ENCODE measurements around the gene INSYN1. TPM values are rescaled to one million over a fixed set of nuclear protein-coding genes. Genes with fewer than 3 reads are reported as not detected.

The INSYN1 gene
- total and polyA plus RNA-seq, 2 donors (not counting 1 experiment from before 2014, with no cell fraction given), result not detected

DNA sequence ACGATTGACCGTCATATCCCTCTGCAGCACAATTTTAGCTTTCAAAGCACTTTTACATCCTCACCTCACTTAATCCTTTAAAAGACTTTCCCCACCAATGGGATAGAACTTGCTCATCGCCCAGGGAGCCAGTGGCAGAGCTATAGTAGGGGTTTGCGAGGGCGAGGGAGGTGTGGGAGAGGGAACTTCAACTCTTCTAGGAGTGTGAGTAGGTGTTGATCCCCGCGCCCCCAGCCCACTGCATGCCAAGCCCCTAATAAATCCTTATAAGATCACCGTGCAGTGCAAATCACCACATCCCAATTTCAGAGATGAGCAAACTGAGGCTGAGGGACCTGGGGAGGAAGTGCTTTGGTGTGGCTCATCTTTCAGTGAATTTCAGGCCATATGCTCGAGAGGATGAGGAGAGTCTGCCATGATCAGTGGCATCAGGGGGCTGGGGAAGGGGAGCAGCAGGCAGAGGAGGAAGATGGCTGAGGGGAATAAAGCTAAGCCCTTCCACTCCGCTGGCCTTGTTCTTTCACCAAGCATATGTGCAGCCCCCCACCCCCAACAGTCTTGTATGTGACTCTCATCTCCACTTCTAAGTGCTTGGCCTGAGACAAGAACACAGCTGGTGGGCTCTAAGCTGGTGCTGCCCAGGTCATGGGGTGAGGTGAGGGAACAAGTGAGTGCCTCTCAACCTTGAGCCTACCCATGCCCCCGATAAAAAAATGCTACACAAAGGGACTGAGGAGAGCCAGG lies 5.1 kb downstream of the INSYN1 start:
- TF ChIP-seq, protein P1, sequence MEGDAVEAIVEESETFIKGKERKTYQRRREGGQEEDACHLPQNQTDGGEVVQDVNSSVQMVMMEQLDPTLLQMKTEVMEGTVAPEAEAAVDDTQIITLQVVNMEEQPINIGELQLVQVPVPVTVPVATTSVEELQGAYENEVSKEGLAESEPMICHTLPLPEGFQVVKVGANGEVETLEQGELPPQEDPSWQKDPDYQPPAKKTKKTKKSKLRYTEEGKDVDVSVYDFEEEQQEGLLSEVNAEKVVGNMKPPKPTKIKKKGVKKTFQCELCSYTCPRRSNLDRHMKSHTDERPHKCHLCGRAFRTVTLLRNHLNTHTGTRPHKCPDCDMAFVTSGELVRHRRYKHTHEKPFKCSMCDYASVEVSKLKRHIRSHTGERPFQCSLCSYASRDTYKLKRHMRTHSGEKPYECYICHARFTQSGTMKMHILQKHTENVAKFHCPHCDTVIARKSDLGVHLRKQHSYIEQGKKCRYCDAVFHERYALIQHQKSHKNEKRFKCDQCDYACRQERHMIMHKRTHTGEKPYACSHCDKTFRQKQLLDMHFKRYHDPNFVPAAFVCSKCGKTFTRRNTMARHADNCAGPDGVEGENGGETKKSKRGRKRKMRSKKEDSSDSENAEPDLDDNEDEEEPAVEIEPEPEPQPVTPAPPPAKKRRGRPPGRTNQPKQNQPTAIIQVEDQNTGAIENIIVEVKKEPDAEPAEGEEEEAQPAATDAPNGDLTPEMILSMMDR (IDR thresholded peaks at IDR 0.05), result no peak
- TF ChIP-seq EZH2 (IDR thresholded peaks at IDR 0.05; ENCODE audit: borderline replicate concordance, insufficient read depth, low read depth, low read length, poor library complexity, severe bottlenecking), result no peak
- H3K27ac Mint-ChIP-seq, result no peak overlapping the region
- H2AFZ ChIP-seq (ENCODE audit: insufficient read depth, low read depth, low read length, poor library complexity, severe bottlenecking), result no peak overlapping the region
- H3K27me3 ChIP-seq (replicated peaks in 1 of 4; ENCODE audit: control extremely low read depth in 1 of 4, control insufficient read depth in 3 of 4, insufficient read depth in 4 of 4, low read length in 3 of 4), result peaks cover 0 to 22% (median 0%) of the 10 kb centered on the region in 4 experiments
- no peaks in the 10 kb centered on the region for H4K20me1 ChIP-seq (ENCODE audit: control insufficient read depth, insufficient read depth, low read length, poor library complexity, severe bottlenecking)
- ATAC-seq (ENCODE audit: low read depth) (no peak), DNase-seq (no peak)
- no peak overlapping the region for H3K27ac ChIP-seq (ENCODE audit: low read length in 2 of 2)
- no peak overlapping the region for H3K9ac ChIP-seq (ENCODE audit: low read length)
- 44% methylated on average over 2 of the region's 11 CpGs for WGBS (ENCODE audit: insufficient coverage)
- H3K4me3 ChIP-seq (ENCODE audit: control extremely low read depth in 1 of 5, extremely low read depth in 1 of 5, insufficient read depth in 1 of 5, low read depth in 2 of 5, low read length in 4 of 5), result no peak overlapping the region
- no peak overlapping the region for H3K4me3 Mint-ChIP-seq
- no peaks in the 10 kb centered on the region for H3K79me2 ChIP-seq (ENCODE audit: control insufficient read depth, insufficient read depth, low read length)
- H3K9me3 Mint-ChIP-seq (ENCODE audit: insufficient read depth), result no peaks in the 10 kb centered on the region
- no peaks in the 10 kb centered on the region for H3K9me3 ChIP-seq (ENCODE audit: control extremely low read depth in 1 of 3, control insufficient read depth in 2 of 3, insufficient read depth in 1 of 3, low read length in 2 of 3)
- no peaks in the 10 kb centered on the region for H3K4me1 ChIP-seq (ENCODE audit: control insufficient read depth in 2 of 2, insufficient read depth in 2 of 2, low read length in 2 of 2)
- H3K4me2 ChIP-seq (replicated peaks; ENCODE audit: low read depth, low read length, poor library complexity, severe bottlenecking), result no peak overlapping the region
- H3K27me3 Mint-ChIP-seq, result peaks cover 27% of the 10 kb centered on the region
- ChIA-PET CTCF (no interaction called here), POLR2A (no interaction called here)
- H3K4me1 Mint-ChIP-seq, result no peaks in the 10 kb centered on the region
- no peaks in the 10 kb centered on the region for H3K36me3 ChIP-seq (replicated peaks in 1 of 2; ENCODE audit: control extremely low read depth in 1 of 2, control insufficient read depth in 1 of 2, extremely low read depth in 1 of 2, insufficient read depth in 2 of 2, low read length in 1 of 2)
- intact Hi-C loops (cut with micrococcal nuclease), result no loop called here

DNA sequence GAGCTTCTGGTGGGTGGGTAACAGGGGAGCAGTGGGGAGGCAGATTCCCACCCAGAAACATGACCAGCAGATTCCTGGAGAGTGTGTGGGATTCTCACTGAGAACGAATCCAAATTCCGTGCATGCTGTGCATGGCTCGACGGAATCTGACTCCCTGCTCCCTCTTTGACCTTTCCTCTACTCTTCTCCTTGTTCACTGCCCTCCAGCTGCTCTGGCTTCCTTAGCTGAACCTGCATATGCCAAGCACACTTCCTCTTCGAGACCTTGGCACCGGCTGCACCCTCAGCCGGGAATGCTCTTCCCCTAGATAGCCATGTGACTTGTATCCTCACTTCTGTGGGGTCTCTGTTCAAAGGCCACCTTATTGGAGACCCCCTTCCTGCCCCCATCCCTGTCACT lies 6.3 kb downstream of the INSYN1 start:
- no peaks in the 10 kb centered on the region for H3K9me3 Mint-ChIP-seq (ENCODE audit: insufficient read depth)
- TF ChIP-seq, protein P1 (IDR thresholded peaks at IDR 0.05), result no peak
- TF ChIP-seq EZH2 (IDR thresholded peaks at IDR 0.05; ENCODE audit: borderline replicate concordance, insufficient read depth, low read depth, low read length, poor library complexity, severe bottlenecking), result no peak
- peaks cover 31% of the 10 kb centered on the region for H3K27me3 Mint-ChIP-seq
- ATAC-seq (ENCODE audit: low read depth) (no peak), DNase-seq (no peak)
- intact Hi-C loops (cut with micrococcal nuclease), result no loop called here
- WGBS (ENCODE audit: insufficient coverage), result 29% methylated on average over 7 of the region's 7 CpGs
- Histone ChIP-seq H3K4me2 (replicated peaks; ENCODE audit: low read depth, low read length, poor library complexity, severe bottlenecking) (no peak overlapping the region), H4K20me1 (ENCODE audit: control insufficient read depth, insufficient read depth, low read length, poor library complexity, severe bottlenecking) (no peaks in the 10 kb centered on the region), H3K9ac (ENCODE audit: low read length) (no peak overlapping the region), H3K9me3 (ENCODE audit: control extremely low read depth in 1 of 3, control insufficient read depth in 2 of 3, insufficient read depth in 1 of 3, low read length in 2 of 3) (no peaks in the 10 kb centered on the region), H3K27ac (ENCODE audit: low read length in 2 of 2) (no peak overlapping the region), H2AFZ (ENCODE audit: insufficient read depth, low read depth, low read length, poor library complexity, severe bottlenecking) (no peak overlapping the region), H3K4me3 (ENCODE audit: control extremely low read depth in 1 of 5, extremely low read depth in 1 of 5, insufficient read depth in 1 of 5, low read depth in 2 of 5, low read length in 4 of 5) (no peak overlapping the region), H3K4me1 (ENCODE audit: control insufficient read depth in 2 of 2, insufficient read depth in 2 of 2, low read length in 2 of 2) (no peaks in the 10 kb centered on the region), H3K79me2 (ENCODE audit: control insufficient read depth, insufficient read depth, low read length) (no peaks in the 10 kb centered on the region), H3K36me3 (replicated peaks in 1 of 2; ENCODE audit: control extremely low read depth in 1 of 2, control insufficient read depth in 1 of 2, extremely low read depth in 1 of 2, insufficient read depth in 2 of 2, low read length in 1 of 2) (no peaks in the 10 kb centered on the region), H3K27me3 (replicated peaks in 1 of 4; ENCODE audit: control extremely low read depth in 1 of 4, control insufficient read depth in 3 of 4, insufficient read depth in 4 of 4, low read length in 3 of 4) (peaks cover 0 to 17% (median 0%) of the 10 kb centered on the region in 4 experiments)
- no peak overlapping the region for H3K27ac Mint-ChIP-seq
- no peak overlapping the region for H3K4me3 Mint-ChIP-seq
- no peaks in the 10 kb centered on the region for H3K4me1 Mint-ChIP-seq
- POLR2A ChIA-PET, result no interaction called here
- CTCF ChIA-PET, result no interaction called here
